Fibroblast of lung (primary cell): Measurements from ENCODE around the gene CLDN7. TPM values are rescaled to one million over a fixed set of nuclear protein-coding genes. Genes with fewer than 3 reads are reported as not detected.

Source experiments
- DNase-seq, 2 donors: peaks; one replicate each; pipeline versions ENCODE4 v3.0.0 to v3.0.0-alpha.2; 2010; ENCODE audit warnings: low read depth in 2 of 2
- H2AFZ ChIP-seq: 2 replicates; pipeline ENCODE4 v1.5.1; 2012; ENCODE audit warnings: low read length, control low read depth, inconsistent platforms
- H3K27ac ChIP-seq: 2 replicates; pipeline ENCODE4 v1.5.1; 2011; ENCODE audit warnings: low read length, control low read depth; ENCODE audit not compliant: insufficient read depth
- H3K27me3 ChIP-seq: 2 replicates; pipeline ENCODE4 v1.5.1; 2011; ENCODE audit warnings: mild to moderate bottlenecking, low read length; ENCODE audit not compliant: control insufficient read depth, insufficient read depth
- H3K36me3 ChIP-seq: 2 replicates; pipeline ENCODE4 v1.5.1; 2011; ENCODE audit warnings: low read length; ENCODE audit not compliant: control insufficient read depth, insufficient read depth
- H3K4me1 ChIP-seq: 2 replicates; pipeline ENCODE4 v1.5.1; 2011; ENCODE audit warnings: low read length; ENCODE audit not compliant: control insufficient read depth, insufficient read depth; ENCODE audit errors: extremely low read depth
- H3K4me2 ChIP-seq: 2 replicates; pipeline ENCODE4 v1.5.1; 2011; ENCODE audit warnings: low read length, control low read depth; ENCODE audit not compliant: insufficient read depth; ENCODE audit errors: extremely low read depth
- H3K4me3 ChIP-seq, 4 experiments: fragments of 200-600 bp in 1 of 4; sonication (generic) in 1 of 4; replicated peaks in 1 of 4; 2 replicates each; pipeline ENCODE4 v1.5.1; 2011 to 2016; ENCODE audit warnings: low read length in 4 of 4, low read depth in 3 of 4, mild to moderate bottlenecking in 3 of 4, control low read depth in 2 of 4, inconsistent platforms in 1 of 4, mixed read lengths in 1 of 4; ENCODE audit not compliant: insufficient read depth in 1 of 4; ENCODE audit errors: control extremely low read depth in 1 of 4
- H3K79me2 ChIP-seq: 2 replicates; pipeline ENCODE4 v1.5.1; 2012; ENCODE audit warnings: mild to moderate bottlenecking, low read length, inconsistent platforms; ENCODE audit not compliant: control insufficient read depth, insufficient read depth
- H3K9ac ChIP-seq: 2 replicates; pipeline ENCODE4 v1.5.1; 2011; ENCODE audit warnings: mild to moderate bottlenecking, low read length, control low read depth; ENCODE audit not compliant: insufficient read depth
- H3K9me3 ChIP-seq: 2 replicates; pipeline ENCODE4 v1.5.1; 2012; ENCODE audit warnings: low read depth, low read length; ENCODE audit not compliant: control insufficient read depth, insufficient read depth
- H4K20me1 ChIP-seq: 2 replicates; pipeline ENCODE4 v1.5.1; 2011; ENCODE audit warnings: low read length; ENCODE audit not compliant: control insufficient read depth, insufficient read depth; ENCODE audit errors: extremely low read depth
- CTCF ChIP-seq, 2 donors: IDR thresholded peaks in 1 of 2; conservative IDR thresholded peaks in 1 of 2; 1 replicate in 1 of 2; 2 replicates in 1 of 2; pipeline ENCODE4 v1.5.1; 2011 to 2012; ENCODE audit warnings: low read length in 2 of 2, control low read depth in 1 of 2, inconsistent platforms in 1 of 2, low read depth in 1 of 2, mild to moderate bottlenecking in 1 of 2
- EZH2 ChIP-seq: IDR thresholded peaks from 2 replicates; pipeline ENCODE4 v1.5.1; 2012; ENCODE audit warnings: low read length, control low read depth, mild to moderate bottlenecking; ENCODE audit errors: missing control alignments
- polyA plus RNA-seq, 2 donors: library from polyadenylated mRNA; depleted of rRNA in 1 of 2; stranded (reverse) in 1 of 2; unstranded in 1 of 2; fragments of >200 nt; gene quantifications; 2 replicates each; pipeline ENCODE4 v1.2.1, GENCODE V29; 2011 to 2012; ENCODE audit warnings: missing spikeins in 1 of 2
- total RNA-seq: library from RNA; depleted of rRNA; stranded (reverse); fragments of >200 nt; gene quantifications from 2 replicates; pipeline ENCODE4 v1.2.1, GENCODE V29; 2014

Gene CLDN7
- total and polyA plus RNA-seq, 2 donors (not counting 1 experiment from before 2014, with no cell fraction given) = 1.0 to 17.2 TPM

DNA sequence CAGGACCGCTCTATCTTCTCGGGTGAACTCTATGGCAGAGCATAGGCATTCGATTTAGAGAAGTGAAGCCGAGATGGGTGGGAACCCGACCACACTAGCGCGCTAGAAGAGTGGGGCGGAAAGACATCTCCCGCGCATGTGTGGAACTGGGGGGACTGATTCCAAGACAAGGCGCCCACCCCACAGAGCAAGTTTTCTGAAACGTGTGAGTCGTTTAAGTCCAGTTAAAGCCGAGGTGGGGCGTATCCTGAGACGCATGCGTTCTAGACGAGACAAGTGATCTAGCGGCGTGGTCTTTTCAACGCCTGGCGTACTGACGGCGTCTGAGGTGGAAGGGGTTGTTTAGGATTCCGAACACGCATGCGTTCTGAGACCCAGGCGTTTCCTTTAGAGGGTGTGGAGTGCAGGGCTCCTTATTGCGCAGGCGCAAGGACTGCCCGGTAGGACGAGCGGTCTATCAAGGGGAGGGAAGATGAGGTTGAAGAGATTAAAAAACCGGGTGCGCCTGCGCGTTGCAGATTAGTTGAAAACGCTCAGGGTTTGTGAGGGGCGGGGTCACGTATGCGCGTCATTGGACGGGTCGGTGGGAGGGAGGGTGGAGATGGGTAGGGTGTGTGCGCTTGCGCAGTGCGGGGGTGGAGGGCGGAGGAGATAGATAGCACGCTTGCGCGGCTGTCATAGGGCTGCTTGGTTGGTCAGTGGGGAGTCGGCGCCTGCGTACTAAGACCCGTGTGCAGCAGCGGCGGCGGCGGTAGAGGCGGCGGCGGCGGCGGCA is 44.8 kb upstream of the CLDN7 start, which contains the start of gene EIF5A:
Gene EIF5A, plus strand, starts transcription at position 718 of the 775 bp plus-strand sequence. CDS start 2,008 bp downstream, outside the sequence.
- H3K27ac ChIP-seq = peak within 1 kb of the TSS; percentile 95

GRCh38 chr17:7304179-7304578 is 41.9 kb upstream of the CLDN7 start:
- DNase-seq = no peak
- Histone ChIP-seq H2AFZ (no peak overlapping the region), H3K4me3 (no peak overlapping the region), H3K27ac (no peak overlapping the region), H3K9ac (no peak overlapping the region), H3K36me3 (no peaks in the 10 kb centered on the region), H3K4me2 (no peak overlapping the region), H3K9me3 (no peaks in the 10 kb centered on the region), H3K79me2 (peaks cover 17% of the 10 kb centered on the region), H3K4me1 (no peaks in the 10 kb centered on the region), H3K27me3 (no peaks in the 10 kb centered on the region), H4K20me1 (no peaks in the 10 kb centered on the region)
- TF ChIP-seq CTCF (conservative IDR thresholded peaks at IDR 0.05 in 1 of 2, IDR thresholded peaks at IDR 0.05 in 1 of 2; ENCODE audit: low read depth in 1 of 2, low read length in 2 of 2) (no peak), EZH2 (no peak)

More for the DNA sequence above, 44.8 kb upstream of the CLDN7 start, which contains the start of gene EIF5A:
- Histone ChIP-seq H3K9me3 (no peaks in the 10 kb centered on the region), H3K4me3 (peak within 1 kb of the TSS; percentile 73 to 98 (median 93)), H3K79me2 (peaks cover 41% of the 10 kb centered on the region), H3K9ac (peak within 1 kb of the TSS; percentile 91), H3K36me3 (peaks cover 14% of the 10 kb centered on the region), H2AFZ (peak within 1 kb of the TSS; percentile 87), H4K20me1 (no peaks in the 10 kb centered on the region), H3K4me2 (peak within 1 kb of the TSS; percentile 74), H3K27me3 (no peaks in the 10 kb centered on the region), H3K4me1 (no peaks in the 10 kb centered on the region)
- TF ChIP-seq CTCF (conservative IDR thresholded peaks at IDR 0.05 in 1 of 2, IDR thresholded peaks at IDR 0.05 in 1 of 2; ENCODE audit: low read depth in 1 of 2, low read length in 2 of 2) (no peak), EZH2 (no peak)
- peak; percentile 99 to 100 for DNase-seq

- Histone ChIP-seq H3K9ac (peak overlapping the region; percentile 7), H2AFZ (peak overlapping the region; percentile 65), H3K4me2 (peak overlapping the region; percentile 70), H3K36me3 (no peaks in the 10 kb centered on the region), H3K27me3 (peaks cover 28% of the 10 kb centered on the region), H3K4me3 (peak overlapping the region in 1 of 4 experiments; percentile 33), H3K4me1 (no peaks in the 10 kb centered on the region), H3K9me3 (no peaks in the 10 kb centered on the region), H3K79me2 (no peaks in the 10 kb centered on the region), H4K20me1 (no peaks in the 10 kb centered on the region), H3K27ac (no peak overlapping the region)
- TF ChIP-seq CTCF (conservative IDR thresholded peaks at IDR 0.05 in 1 of 2, IDR thresholded peaks at IDR 0.05 in 1 of 2; ENCODE audit: low read depth in 1 of 2, low read length in 2 of 2) = peak; percentile 61 to 84
- no peak for TF ChIP-seq EZH2
- DNase-seq = peak; percentile 67 to 76
Measured at GRCh38 chr17:7296189-7296861, 34.0 kb upstream of the CLDN7 start.
